CD4-positive, alpha-beta T cell treated with Interleukin-17A for 4 hours (primary cell): Measurements from ENCODE around the gene ZDHHC11B.
"Not testable (repeated sequence)": the region's sequence is repeated elsewhere in the genome, so short reads cannot be mapped to it uniquely, and the experiment has no call there.

Experiments used
- DNase-seq: peaks from one replicate; pipeline ENCODE4 v3.0.0-alpha.2; 2020; ENCODE audit warnings: mixed read lengths

The ZDHHC11B gene

GRCh38 chr5:751992-752391, 32.5 kb downstream of the ZDHHC11B start:
- not testable (repeated sequence) for DNase-seq

GRCh38 chr5:751496-751895, 33.0 kb downstream of the ZDHHC11B start:
- DNase-seq = no peak

GRCh38 chr5:750226-750625, 34.3 kb downstream of the ZDHHC11B start:
- not testable (repeated sequence) for DNase-seq

- DNase-seq = no peak
These were observed 35.3 kb downstream of the ZDHHC11B start for GRCh38 chr5:749101-749670.

- DNase-seq = not testable (repeated sequence)
These were observed 36.2 kb downstream of the ZDHHC11B start for GRCh38 chr5:748011-748980.

- DNase-seq = not testable (repeated sequence)
These were observed 37.2 kb downstream of the ZDHHC11B start for GRCh38 chr5:747303-747844.

- no peak for DNase-seq
These were observed 38.2 kb downstream of the ZDHHC11B start for GRCh38 chr5:746258-746761.

GRCh38 chr5:745272-746142, 39.0 kb downstream of the ZDHHC11B start:
- not testable (repeated sequence) for DNase-seq

- not testable (repeated sequence) for DNase-seq
These were observed 40.7 kb downstream of the ZDHHC11B start for GRCh38 chr5:743696-744404.

- not testable (repeated sequence) for DNase-seq
These were observed 42.3 kb downstream of the ZDHHC11B start for GRCh38 chr5:742276-742675.

- not testable (repeated sequence) for DNase-seq
These were observed 50.4 kb downstream of the ZDHHC11B start for GRCh38 chr5:734145-734544.

- not testable (repeated sequence) for DNase-seq
These were observed 51.6 kb downstream of the ZDHHC11B start for GRCh38 chr5:732754-733454.

GRCh38 chr5:729225-729624, 55.3 kb downstream of the ZDHHC11B start:
- DNase-seq = not testable (repeated sequence)

GRCh38 chr5:727087-727486, 57.4 kb downstream of the ZDHHC11B start:
- not testable (repeated sequence) for DNase-seq

GRCh38 chr5:723865-724264, 60.7 kb downstream of the ZDHHC11B start:
- not testable (repeated sequence) for DNase-seq

GRCh38 chr5:723309-723708, 61.2 kb downstream of the ZDHHC11B start:
- not testable (repeated sequence) for DNase-seq

GRCh38 chr5:719379-719778, 65.2 kb downstream of the ZDHHC11B start:
- not testable (repeated sequence) for DNase-seq

- no peak for DNase-seq
These were observed 67.4 kb downstream of the ZDHHC11B start for GRCh38 chr5:717143-717542.

- DNase-seq = not testable (repeated sequence)
These were observed 67.8 kb downstream of the ZDHHC11B start for GRCh38 chr5:716740-717139.

- DNase-seq = not testable (repeated sequence)
These were observed 68.9 kb downstream of the ZDHHC11B start for GRCh38 chr5:715636-716035.
